Cardiac muscle cell (in vitro differentiated cells and primary cell): ENCODE data around the gene S1PR3. TPM values are rescaled to one million over a fixed set of nuclear protein-coding genes. Genes with fewer than 3 reads are reported as not detected.

Source experiments
- DNase-seq, 2 donors: peaks; one replicate each; pipeline versions ENCODE4 v3.0.0 to v3.0.0-alpha.2; 2010 to 2017; ENCODE audit warnings: low read depth in 1 of 2, low spot score in 1 of 2
- H3K27ac ChIP-seq: fragments of 200-600 bp; sonication (generic); 2 replicates; pipeline ENCODE4 v1.5.1; 2016
- H3K27me3 ChIP-seq: fragments of 200-600 bp; sonication (generic); 2 replicates; pipeline ENCODE4 v1.6.0; 2016; ENCODE audit warnings: control low read depth
- H3K36me3 ChIP-seq: fragments of 200-600 bp; sonication (generic); 2 replicates; pipeline ENCODE4 v1.5.1; 2016; ENCODE audit warnings: control low read depth
- H3K4me1 ChIP-seq: fragments of 200-600 bp; sonication (generic); 2 replicates; pipeline ENCODE4 v1.8.1; 2017; ENCODE audit warnings: low read depth, mild to moderate bottlenecking, mixed run types
- H3K4me3 ChIP-seq: fragments of 200-600 bp; sonication (generic); 2 replicates; pipeline ENCODE4 v1.5.1; 2016; ENCODE audit warnings: mild to moderate bottlenecking
- H3K9me3 ChIP-seq: fragments of 200-600 bp; sonication (generic); 2 replicates; pipeline ENCODE4 v1.5.1; 2017; ENCODE audit warnings: low read depth, mild to moderate bottlenecking, control low read depth
- polyA plus RNA-seq: library from polyadenylated mRNA; unstranded; fragments of >200 nt; fragmentation: Nextera tagmentation; extraction: Ambion mirVana; gene quantifications from 2 replicates; pipeline ENCODE4 v1.2.1, GENCODE V29; 2016
- total RNA-seq: library from RNA; depleted of rRNA; stranded (reverse); fragments of >200 nt; gene quantifications from 2 replicates; pipeline ENCODE4 v1.2.3, GENCODE V29; 2016
- TF ChIP-seq, protein P1 (sequence below): IDR thresholded peaks from 2 replicates; pipeline ENCODE4 v1.5.1; 2012; ENCODE audit warnings: low read depth, mild to moderate bottlenecking, low read length

S1PR3 gene
- total and polyA plus RNA-seq, 2 experiments from 2014 or later, result 10.9 to 11.3 TPM

DNA sequence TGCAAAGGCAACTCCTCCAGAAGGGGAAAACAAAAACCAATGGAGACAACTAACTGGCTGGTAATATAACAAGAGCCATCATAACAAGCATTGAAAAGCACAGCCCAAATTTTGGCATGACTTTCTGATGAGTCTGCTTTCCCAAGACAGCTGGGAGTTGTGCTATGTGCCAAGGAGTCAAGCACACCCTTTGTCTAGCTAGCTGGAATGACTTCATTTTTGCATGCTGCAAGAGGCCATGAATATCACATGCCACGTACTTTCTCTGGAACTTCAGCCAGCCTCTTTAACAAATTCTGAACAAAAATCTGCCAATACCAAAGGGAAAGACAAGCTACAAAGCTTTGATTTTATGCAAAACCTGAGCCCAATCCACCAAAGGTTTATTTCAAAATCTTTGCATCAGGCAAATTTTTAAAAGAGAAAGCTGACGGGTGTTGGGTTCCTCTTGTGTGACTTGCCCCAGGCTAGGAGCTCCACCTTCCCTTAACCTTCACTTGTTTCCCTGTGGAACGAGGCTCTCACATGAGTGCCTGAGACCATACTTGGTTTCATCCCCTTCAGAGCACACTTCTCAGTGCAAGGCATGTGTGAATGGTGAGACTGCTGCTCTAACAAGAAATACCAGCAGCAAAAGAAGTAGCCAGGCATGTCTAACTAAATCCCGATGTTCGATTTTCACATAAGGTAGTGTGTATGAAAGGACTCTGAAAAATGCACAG lies 47.3 kb downstream of the S1PR3 start:
- Histone ChIP-seq H3K9me3 (no peaks in the 10 kb centered on the region), H3K27ac (no peak overlapping the region), H3K27me3 (no peaks in the 10 kb centered on the region), H3K4me1 (no peaks in the 10 kb centered on the region), H3K4me3 (no peak overlapping the region), H3K36me3 (no peaks in the 10 kb centered on the region)
- peak in 1 of 2 donors; percentile 95 for DNase-seq
- TF ChIP-seq, protein P1, sequence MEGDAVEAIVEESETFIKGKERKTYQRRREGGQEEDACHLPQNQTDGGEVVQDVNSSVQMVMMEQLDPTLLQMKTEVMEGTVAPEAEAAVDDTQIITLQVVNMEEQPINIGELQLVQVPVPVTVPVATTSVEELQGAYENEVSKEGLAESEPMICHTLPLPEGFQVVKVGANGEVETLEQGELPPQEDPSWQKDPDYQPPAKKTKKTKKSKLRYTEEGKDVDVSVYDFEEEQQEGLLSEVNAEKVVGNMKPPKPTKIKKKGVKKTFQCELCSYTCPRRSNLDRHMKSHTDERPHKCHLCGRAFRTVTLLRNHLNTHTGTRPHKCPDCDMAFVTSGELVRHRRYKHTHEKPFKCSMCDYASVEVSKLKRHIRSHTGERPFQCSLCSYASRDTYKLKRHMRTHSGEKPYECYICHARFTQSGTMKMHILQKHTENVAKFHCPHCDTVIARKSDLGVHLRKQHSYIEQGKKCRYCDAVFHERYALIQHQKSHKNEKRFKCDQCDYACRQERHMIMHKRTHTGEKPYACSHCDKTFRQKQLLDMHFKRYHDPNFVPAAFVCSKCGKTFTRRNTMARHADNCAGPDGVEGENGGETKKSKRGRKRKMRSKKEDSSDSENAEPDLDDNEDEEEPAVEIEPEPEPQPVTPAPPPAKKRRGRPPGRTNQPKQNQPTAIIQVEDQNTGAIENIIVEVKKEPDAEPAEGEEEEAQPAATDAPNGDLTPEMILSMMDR, result no peak

DNA sequence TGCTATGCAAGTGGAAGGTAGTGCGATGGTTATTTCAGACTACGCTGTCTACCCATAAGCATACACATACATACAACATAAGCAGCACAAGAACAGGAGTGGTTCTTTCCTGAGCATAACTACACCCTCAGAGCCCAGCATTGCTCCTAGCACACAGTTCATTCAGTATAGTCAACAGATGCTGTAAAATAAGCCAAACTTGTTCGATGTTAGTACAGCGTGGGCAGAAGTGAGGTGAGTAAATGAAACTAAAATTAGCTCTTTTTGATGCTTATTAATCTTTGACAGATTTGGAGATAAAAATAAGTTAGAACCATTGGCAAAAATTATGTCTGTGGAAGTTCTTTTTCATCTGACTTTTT lies 47.8 kb downstream of the S1PR3 start:
- Histone ChIP-seq H3K4me3 (no peak overlapping the region), H3K27ac (no peak overlapping the region), H3K4me1 (no peaks in the 10 kb centered on the region), H3K9me3 (no peaks in the 10 kb centered on the region), H3K36me3 (no peaks in the 10 kb centered on the region), H3K27me3 (no peaks in the 10 kb centered on the region)
- TF ChIP-seq, protein P1, result no peak
- DNase-seq, result no peak

DNA sequence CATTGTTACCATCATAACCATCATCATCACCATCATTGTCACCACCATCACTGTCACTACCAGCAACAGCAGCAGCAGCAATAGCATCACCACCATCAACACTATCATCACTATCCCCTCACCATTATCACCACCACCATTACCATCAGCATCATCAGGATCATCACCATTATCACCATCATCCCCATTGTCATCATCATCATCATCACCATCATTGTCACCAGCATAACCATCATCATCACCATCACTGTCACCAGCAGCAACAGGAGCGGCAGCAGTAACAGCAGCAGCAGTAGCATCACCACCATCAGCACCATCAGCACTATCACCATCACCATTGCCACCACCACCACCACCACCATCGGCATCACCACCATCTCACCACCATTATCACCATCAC lies 48.4 kb downstream of the S1PR3 start:
- Histone ChIP-seq H3K27me3 (no peaks in the 10 kb centered on the region), H3K27ac (no peak overlapping the region), H3K4me3 (no peak overlapping the region), H3K9me3 (no peaks in the 10 kb centered on the region), H3K36me3 (no peaks in the 10 kb centered on the region), H3K4me1 (no peaks in the 10 kb centered on the region)
- TF ChIP-seq, protein P1, result no peak
- no peak for DNase-seq

DNA sequence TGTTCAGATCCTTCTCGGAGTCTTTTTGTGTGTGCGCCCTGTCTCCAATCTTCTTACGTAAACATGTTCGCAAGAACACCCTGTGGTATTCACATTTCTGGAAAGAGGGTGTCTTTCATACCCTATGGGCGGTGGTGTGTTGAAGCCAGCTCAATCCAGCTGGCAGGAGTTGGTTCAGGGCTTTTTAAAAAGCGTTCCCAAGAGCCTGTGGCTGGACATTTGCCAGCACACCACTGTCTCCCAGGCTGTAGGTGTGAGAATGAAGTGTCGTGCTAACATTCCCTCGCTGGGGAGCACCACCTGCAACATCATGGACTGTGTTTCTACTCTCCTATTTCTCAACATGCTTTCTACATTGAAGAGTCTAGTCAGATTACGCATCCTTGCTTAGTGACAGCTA lies 51.7 kb downstream of the S1PR3 start:
- Histone ChIP-seq H3K36me3 (no peaks in the 10 kb centered on the region), H3K27me3 (no peaks in the 10 kb centered on the region), H3K9me3 (no peaks in the 10 kb centered on the region), H3K27ac (no peak overlapping the region), H3K4me3 (no peak overlapping the region), H3K4me1 (no peaks in the 10 kb centered on the region)
- peak in 1 of 2 donors; percentile 37 for DNase-seq
- TF ChIP-seq, protein P1, result no peak

DNA sequence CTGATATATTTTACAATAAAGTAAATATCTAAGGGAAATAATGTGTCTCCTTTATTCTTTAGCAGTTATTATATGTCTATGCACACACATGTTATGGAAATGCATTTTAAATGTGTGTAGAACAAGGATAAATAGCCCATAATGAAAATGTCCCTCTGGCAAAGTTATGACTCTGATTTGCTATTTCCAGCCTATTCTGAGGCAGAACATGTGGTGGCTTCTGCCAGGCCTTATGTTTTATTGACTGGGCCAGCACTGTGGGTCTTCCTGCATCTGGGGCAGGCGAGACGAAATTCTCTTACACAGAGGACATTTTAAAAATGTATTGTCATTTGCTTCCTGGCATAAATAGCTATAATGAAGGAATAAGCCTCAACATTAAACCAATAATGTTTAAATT lies 52.8 kb downstream of the S1PR3 start:
- TF ChIP-seq, protein P1, result no peak
- no peak for DNase-seq
- H3K36me3 ChIP-seq, result no peaks in the 10 kb centered on the region
- H3K27ac ChIP-seq, result no peak overlapping the region
- no peaks in the 10 kb centered on the region for H3K27me3 ChIP-seq
- H3K9me3 ChIP-seq, result no peaks in the 10 kb centered on the region
- H3K4me3 ChIP-seq, result no peak overlapping the region
- no peaks in the 10 kb centered on the region for H3K4me1 ChIP-seq
